GM19463 (cell line): ENCODE measurements around the gene WWC2.
A peak's percentile ranks its signal among the peaks of the same experiment; 100 is the strongest.

Source experiments
- ATAC-seq: cut with Tn5 transposase; IDR thresholded peaks from one replicate; pipeline ENCODE4 v1.9.1; 2021; ENCODE audit warnings: mild to moderate bottlenecking, moderate library complexity; ENCODE audit not compliant: unreplicated experiment

Gene WWC2

DNA sequence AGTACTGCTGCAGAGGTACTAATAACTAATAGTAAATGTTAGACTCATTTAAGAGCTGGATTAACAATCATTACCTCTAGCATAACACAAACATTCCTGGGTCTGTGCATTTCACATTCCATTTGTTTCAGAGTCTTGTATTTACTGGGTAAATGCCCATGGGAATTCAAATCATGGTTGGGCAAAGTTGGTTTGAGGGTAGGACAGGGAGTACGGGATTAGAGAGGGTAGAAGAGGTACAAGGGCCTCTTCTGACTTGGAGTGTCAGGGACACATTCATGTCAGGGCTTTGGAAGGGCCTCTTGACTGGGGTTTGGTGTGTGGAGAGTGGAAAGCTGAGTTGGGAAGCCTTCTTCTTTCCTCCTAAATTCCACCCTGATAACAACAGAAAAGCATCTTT is 65.9 kb downstream of the WWC2 start:
- ATAC-seq = no peak

DNA sequence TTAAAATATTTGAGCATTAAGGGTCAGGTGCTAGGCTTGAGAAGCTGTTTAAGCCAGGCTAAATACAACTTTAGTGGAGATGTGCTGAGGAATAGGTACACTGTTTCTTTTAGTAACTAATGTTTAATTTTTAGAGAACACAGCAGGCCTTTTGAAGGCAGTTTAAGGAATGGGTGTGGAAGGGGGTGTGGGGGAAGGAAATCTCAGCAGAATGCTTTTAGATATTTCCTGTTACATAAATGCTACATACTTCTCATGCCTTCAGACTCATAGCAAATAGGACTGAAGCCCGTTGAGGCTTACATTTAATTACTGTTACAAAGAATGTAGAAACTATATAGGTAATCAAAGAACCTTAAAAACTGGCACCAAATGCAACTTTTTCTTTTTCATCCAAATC is 66.3 kb downstream of the WWC2 start:
- no peak for ATAC-seq

DNA sequence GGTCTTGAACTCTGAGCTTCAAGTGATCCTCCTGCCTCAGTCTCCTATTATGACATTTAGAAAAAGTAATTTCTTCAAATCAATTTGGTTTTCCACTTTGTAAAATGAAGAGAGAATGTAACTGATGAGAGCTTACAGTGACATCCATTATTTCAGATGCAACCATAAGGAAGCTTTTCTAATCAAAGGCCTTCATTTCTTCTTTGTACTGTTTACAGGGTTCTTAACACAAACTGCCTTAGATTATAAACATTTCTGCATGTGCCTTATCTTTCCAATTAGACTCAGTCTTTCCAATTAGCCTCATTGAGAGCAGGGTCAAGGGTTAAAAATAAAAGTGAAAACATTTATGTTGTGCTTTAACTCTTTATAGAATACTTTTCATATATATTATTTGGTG is 71.8 kb downstream of the WWC2 start:
- ATAC-seq = no peak

DNA sequence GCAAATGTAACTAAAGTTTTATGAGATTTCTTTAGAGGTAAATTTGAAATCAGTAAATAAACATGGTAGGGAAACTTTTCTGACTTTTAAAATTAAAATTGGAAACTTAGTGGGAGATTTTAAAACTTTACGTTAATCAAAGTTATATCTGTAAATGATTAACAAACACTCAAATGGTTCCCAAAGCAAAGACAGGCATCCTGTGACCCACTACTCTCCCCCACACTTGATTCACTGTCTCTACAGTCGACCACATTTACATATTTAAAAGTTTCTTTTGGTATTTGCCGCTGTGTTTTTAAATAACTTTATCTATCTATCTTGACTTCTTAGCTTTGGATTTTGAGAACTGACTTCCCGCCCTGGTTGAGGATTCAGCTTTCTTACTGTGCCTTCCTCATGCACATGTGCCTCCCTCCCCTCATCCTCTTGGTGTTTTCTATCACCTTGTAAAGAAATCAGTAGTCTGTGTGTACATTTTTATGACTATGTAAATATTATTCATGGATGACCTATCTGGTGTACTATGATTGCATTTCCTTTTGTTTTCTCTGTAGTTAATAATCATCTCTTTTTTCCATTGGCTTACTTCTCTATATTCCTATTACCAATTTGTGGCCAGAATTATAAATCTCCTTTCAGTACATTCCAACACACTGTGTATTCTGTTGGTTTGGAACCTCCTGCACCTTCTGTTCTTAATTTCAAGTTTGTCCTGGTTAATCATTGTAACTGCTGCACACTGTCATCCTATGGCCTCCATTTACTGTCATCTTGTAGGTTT is 72.6 kb downstream of the WWC2 start:
- no peak for ATAC-seq

DNA sequence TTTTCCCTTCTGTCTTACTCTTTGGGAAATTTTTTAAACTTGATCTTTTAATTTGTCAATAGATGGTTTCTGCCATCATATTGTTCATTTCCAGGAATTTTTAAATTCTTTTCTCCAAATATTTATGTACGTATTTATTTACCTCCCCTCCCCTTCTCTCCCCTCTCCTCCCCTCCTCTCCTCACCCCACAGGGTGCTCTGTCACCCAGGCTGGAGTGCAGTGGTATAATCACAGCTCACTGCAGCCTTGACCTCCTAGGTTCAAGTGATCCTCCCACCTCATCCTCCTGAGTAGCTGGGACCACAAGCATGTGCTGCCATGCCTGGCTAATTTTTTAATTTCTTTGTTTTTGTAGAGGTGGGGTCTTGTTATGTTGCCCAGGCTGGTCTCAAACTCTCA is 73.8 kb downstream of the WWC2 start:
- ATAC-seq = no peak

DNA sequence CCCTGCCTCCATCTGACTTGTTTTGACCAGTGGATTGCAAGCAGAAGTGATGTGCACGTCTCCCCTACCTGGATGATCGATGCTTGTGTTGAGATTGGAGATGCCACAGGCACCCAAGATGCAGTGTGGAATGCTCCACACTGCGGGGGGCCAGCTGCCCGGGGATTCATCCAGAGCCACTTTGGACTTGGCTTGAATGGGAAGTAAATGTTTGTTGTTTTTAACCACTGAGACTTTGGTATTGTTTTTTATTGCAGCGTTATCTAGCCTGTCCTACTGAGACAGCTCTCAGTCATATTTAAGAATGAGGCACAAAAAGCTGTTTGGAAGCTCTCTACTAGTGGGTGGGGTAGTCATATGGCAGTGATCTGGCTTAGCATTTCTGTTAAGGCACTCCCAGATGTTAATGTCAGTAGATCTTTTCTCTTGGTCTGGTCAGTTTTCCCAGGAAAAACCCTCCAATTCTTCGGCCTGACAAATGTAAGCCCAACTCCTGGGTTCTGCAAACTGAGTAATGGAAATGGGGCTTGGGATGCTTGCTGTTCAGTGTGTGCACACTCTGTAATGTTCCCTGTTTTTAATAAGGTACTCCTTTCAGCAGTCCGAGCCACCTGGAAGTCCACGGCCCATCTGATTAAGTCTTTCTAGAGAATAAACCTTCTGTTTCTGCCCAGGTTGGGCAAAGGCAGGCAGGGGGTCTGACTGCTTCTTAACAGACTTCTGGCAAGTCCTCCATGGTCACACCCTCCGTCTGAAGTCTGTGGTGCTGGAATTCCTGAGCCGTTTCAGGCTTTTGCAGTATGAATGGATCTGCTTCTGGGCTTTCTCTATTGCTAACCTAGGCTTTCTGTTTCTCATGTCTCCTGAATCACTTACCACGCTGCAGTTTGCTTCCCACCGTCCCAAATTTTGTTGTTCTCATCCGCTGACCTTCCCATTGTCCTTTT is 74.8 kb downstream of the WWC2 start:
- no peak for ATAC-seq

DNA sequence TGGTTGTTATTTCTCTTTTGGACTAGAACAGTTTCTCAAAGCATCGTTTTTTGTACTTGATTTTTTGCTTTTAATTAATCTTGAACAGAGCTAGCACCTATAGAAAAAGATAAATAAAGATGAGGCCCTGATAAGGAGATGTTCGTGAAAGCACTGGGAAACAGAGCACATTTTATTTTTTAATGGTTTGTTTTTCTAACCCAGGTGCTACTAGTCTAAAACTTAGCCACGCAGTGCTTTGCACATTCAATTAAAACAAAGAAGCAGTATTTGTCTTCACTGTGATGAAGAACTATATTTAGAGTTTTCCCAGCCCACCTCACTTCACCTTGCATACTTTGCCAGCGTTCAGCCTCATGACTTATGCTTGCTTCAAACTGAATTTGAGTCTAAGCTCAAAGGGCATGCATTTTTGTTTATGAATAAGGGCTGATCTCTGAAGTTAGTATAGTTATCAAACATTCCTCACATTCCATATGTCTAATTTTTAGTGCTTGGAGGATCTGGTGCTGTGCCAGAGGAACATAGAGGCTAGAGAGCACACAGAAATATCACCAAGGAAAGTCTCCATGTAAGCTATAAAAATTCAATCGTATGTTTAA is 76.7 kb downstream of the WWC2 start:
- ATAC-seq = no peak

DNA sequence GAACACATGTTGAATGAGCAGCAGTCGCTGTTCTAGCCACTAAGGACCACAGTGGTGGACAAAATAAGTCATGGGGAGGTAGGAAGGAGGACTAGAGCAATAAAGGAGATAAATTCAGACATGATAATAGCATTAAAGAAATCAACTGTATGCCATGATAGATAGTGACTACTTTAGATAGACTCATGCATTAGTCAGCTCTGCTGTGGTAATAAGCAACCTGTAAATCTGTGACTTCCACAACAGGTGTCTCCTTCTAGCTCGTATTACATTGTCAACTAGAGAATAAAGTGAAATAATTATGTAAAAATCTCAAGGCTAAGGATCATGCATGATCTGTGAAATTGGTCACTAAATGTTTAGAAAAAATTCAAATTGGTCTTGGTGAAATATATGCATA is 77.9 kb downstream of the WWC2 start:
- ATAC-seq = no peak

DNA sequence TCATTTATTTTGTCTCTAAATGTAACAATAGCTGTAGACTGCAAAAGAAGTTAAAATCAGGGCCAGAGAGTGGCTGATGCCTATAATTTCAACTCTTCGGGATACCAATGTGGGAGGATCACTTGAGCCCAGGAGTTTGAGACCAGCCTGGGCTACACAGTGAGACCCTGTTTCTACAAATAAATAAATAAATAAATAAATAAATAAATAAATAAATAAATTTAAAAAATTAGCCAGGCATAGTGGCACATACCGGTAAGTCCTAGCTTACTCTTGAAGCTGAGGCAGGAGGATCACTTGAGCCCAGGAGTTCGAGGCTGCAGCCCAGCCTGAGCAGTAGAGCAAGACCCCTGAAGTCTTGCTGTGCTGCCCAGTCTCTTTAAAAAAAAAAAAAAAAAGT is 79.1 kb downstream of the WWC2 start:
- no peak for ATAC-seq

DNA sequence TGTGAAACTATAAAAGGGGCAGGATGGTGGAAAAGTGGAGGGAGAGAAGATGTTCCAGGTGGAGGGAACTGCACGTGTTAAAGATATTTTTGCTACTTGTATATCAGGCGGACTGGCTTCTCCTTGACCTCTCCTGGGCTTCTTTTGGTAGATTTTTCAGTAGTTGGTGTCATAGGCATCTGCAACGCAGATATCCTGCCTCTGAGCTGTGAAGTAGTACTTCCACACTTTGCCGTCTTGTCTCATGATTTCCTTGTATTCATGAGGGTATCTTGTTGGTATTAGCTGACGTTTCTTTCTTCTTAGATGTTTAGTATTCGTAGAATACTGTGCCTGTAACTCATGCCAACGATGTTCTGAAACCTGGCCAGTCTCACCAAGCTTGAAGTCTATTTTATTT is 81.0 kb downstream of the WWC2 start:
- no peak for ATAC-seq

DNA sequence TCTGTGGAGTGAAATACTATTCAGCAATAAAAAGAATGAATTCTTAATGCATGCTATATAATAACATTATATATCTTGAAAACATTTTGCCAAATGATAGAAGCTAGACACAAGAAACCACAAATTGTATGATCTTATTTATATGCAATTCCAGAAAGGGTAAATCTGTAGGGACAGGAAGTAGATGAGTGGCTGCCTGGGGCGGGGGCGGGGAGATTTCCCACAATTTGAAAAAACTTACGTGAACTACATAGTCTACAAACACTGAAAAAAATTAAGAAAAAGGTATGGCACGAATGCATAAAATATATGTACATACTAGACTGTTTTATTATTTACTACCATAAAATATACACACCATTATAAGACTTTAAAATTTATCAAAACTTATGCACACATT is 81.6 kb downstream of the WWC2 start:
- ATAC-seq = no peak

DNA sequence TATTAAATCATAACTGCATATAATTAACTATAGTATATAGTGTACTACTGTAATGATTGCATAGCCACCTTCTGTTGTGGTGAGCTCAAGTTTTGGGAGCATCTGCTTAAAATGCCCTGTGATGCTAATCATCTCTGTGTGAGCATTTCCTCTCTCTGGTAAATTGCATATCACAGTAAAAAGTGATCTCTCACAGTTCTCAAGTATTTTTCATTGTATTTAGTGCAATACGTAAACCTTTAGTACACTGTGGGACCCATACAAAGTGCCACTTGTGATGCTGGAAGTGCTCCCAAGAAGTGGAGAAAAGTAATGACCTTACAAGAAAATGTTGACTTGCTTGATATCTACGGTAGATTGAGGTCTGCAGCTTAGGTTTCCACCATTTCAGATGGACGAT is 82.0 kb downstream of the WWC2 start:
- no peak for ATAC-seq

DNA sequence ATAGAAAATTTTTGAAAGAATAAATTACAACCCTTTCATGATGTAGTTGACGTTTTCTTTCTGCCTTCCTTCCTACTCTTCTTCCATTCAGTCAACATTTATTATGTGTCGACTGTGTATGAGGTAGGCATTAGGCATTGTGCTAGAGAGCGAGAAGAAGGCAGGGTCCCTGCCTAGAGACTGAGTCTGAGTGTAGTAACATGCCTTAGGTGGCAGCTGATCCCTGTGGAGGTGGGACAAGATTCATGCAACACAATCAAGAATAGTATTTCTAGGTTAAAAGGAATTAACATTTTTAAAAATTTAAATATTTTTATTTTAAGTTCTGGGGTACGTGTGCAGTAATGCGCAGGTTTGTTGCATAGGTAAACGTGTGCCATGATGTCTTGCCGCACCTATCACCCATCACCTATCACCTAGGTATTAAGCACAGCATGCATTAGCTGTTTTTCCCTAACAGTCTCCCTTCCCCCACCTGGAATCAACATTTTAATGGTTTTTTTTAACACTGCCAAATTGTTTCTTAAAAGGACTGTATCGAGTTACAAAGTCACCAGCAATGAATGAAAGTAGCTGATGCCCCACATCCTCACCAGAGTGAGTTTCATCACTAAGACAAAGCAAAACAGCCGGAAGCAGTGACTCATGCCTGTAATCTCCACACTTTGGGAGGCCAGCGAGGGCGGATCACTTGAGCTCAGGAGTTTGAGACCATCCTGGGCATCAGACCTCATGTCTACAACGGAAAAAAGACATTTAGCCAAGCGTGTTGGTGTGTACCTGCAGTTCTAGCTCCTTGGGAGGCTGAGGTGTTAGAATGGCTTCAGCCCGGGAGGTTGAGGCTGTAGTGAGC is 84.0 kb downstream of the WWC2 start:
- ATAC-seq = no peak

DNA sequence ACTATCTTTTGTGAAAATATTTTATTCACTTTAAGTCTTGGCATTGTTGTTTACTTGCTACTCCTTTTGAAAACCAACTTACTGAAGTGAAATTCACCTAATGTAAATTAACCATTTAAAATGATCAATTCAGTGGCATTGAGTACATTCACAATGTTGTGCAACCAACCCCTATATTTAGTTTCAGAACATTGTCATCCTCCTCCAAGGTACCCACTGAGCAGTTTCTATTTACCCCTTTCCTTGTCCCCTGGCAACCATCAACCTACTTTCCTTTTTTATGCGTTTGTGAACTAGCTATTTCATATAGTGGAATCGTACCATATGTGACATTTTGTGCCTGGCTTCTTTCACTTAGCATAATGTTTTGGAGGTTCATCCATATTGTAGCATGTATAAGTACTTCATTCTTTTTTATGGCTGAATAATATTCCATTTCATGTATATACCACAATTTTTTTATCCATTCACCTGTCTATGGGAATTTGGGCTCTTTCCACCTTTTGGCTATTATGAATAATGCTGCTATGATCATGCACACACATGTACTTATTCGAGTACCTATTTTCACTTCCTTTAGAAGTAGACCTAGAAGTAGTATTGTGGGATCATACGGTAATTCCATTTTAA is 85.0 kb downstream of the WWC2 start:
- ATAC-seq = no peak

DNA sequence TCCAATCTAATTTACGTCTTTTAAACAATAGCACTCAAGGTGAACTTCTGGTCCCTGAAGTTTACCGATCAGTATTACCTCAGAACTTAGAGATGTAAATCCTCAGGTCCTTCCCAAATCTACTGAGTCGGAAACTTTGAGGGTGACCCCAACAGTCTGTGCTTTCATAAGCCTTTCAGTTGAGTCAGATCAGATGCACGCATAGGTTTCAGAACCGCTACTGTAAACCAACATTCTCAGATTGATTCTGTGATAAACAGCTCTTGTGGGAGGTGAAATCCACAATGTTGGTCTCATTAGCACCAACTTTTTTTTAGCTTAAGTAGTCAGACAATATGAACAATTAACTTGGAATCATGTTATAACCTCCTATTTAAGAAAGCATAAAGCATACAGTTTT is 86.0 kb downstream of the WWC2 start:
- peak; percentile 70 for ATAC-seq

DNA sequence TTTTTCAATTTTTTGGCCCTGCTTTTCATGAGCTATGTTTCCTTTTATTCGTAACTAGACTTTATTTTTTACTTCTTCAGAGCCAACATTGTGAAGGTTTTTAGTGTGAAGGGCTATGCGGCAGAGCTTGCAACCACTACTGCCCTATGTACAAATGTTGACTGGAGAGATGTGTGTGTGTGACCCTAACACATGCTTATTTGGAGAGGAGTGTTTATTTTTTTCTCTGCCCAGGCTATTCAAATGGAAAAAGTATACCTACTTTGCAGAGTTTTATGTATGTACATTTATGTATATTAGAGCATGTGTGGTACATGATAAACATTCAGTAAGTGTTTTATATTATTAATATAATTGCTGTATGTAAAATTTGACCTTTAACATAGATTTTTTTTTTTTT is 86.5 kb downstream of the WWC2 start:
- ATAC-seq = no peak

DNA sequence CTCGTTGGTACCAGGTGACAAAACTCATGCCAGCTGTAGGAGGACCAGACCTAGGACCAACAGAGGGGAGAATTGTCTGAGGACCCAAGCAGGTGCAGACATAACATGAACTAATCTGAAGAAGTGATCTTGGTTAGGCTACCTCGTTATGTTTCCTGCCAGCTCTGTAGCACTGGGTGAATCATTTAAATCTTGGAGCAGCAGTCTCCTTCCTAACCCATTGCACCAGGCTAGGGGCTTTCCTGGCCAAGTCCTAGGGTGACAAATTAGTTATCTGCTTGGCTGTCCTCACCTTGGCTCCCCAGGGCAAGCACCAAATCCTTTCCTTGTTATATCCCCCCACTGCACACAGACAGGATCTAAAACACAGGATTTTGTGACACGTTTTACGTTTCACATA is 87.8 kb downstream of the WWC2 start:
- ATAC-seq = no peak

DNA sequence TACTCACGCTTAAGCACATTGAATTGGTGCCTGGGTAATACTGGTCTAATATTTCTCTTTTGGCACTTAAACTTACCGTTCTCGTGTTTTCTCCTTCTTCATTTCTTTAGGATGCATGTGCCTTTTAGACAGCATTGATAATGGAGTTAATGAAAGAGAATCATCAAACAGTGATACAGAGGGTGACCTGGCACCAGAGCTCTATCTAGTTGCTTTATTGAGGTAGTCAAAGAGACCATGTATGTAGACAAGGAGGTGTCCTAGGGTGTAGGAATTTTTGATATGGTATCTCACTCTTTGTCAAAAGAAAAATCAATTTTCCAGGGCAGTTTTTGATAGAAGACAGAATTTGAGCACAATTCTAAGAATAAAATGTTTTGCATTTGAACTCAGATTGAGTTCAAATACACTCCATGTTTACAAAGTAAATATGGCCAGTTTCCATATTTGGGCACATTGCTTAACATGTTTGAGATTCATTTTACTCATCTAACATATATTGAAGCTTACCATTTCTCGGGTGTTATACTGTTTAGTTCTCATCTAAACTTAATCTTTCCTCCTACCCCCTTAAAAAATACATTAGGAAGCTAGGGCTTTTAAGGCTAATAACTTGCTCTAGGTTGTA is 92.0 kb downstream of the WWC2 start:
- ATAC-seq = no peak

DNA sequence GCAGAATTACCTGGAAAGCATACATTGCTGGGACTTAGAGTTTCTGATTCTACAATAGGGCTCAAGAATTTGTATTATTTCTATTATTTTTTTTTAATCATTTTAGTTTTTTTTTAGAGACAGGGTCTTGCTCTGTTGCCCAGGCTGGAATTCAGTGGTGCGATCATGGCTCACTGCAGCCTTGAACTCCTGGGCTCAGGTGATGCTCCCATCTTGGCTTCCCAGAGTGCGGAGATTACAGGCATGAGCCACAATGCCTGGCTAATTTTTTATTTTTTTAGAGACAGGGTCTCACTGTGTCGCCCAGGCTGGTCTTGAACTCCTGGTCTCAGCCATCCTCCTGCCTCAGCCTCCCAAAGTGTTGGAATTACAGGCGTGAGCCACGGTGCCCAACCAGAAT is 92.6 kb downstream of the WWC2 start:
- ATAC-seq = no peak

DNA sequence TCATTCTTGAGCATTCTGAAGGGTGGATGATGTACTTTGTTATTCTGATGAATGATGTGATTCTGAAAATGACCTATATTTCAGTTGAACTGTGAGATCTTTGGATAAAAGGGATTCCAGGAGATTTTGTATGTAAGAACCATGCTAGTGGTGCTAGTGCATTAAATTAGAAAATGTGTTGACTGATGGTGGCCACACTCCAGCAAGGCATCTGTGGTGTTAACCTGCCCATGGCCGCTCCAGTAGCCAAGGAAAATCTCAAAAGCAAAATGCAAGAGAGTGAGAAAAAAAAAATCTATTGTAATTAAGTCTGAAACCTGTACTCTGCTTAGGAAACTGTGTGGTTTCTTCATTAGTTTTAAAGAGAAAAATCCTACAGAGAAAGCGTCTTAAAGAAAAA is 93.5 kb downstream of the WWC2 start:
- no peak for ATAC-seq
